ENCODE measurements around the gene IFIT5.

- TF ChIP-seq CTCF (conservative IDR thresholded peaks at IDR 0.05) (no peak), ZFX (IDR thresholded peaks at IDR 0.05) (no peak)
These were observed 16.2 kb upstream of the IFIT5 start for GRCh38 chr10:89398003-89398749.
